Hair follicle dermal papilla cell (primary cell): ENCODE data around the gene CLEC3A. TPM values are rescaled to one million over a fixed set of nuclear protein-coding genes. Genes with fewer than 3 reads are reported as not detected.

Experiments used
- total RNA-seq: library from RNA; depleted of rRNA; stranded (reverse); fragments of >200 nt; gene quantifications from 2 replicates; pipeline ENCODE4 v1.2.3, GENCODE V29; 2012

Gene CLEC3A
- total RNA-seq = not detected in 2 replicates

GRCh38 chr16:78022347-78023060 lies at the start of gene CLEC3A:
Gene CLEC3A (plus strand): TSS chr16:78022548. CDS start chr16:78022627, 79 bp downstream.

Other genes with a start within 250 kb of the CLEC3A start
- 0.12 and 1.5 TPM in 2 replicates for gene VAT1L, start 234.0 kb upstream of the CLEC3A start, total RNA-seq
- gene WWOX, start 77.1 kb downstream of the CLEC3A start, total RNA-seq = 15.5 and 18.3 TPM in 2 replicates